Lung (tissue), 12 donors: ENCODE measurements around the gene POU6F2. TPM values are rescaled to one million over a fixed set of nuclear protein-coding genes. Genes with fewer than 3 reads are reported as not detected.

Experiments
- ATAC-seq: fragments of 200-7000 bp; cut with Tn5 transposase; one replicate; pipeline ENCODE4 v1.9.1; 2020; ENCODE audit warnings: moderate number of reproducible peaks; ENCODE audit not compliant: insufficient read depth, low FRiP score
- DNase-seq, 3 donors: peaks; one replicate each; pipeline ENCODE4 v3.0.0-alpha.2; 2013 to 2017
- H3K27ac ChIP-seq, 2 donors: one replicate each; pipeline ENCODE4 v1.5.1; 2013; ENCODE audit warnings: mild to moderate bottlenecking in 2 of 2, moderate library complexity in 2 of 2, control low read depth in 1 of 2, inconsistent platforms in 1 of 2, low read depth in 1 of 2, low read length in 1 of 2
- H3K27me3 ChIP-seq, 3 donors: one replicate each; pipeline ENCODE4 v1.5.1; 2013; ENCODE audit warnings: low read length in 2 of 3; ENCODE audit not compliant: control insufficient read depth in 3 of 3, insufficient read depth in 3 of 3
- H3K36me3 ChIP-seq, 4 donors: one replicate each; pipeline ENCODE4 v1.5.1; 2013; ENCODE audit warnings: low read length in 4 of 4, mild to moderate bottlenecking in 1 of 4, moderate library complexity in 1 of 4; ENCODE audit not compliant: control insufficient read depth in 4 of 4, insufficient read depth in 4 of 4
- H3K4me1 ChIP-seq, 5 donors: one replicate each; pipeline ENCODE4 v1.5.1; 2013; ENCODE audit warnings: low read length in 5 of 5, mild to moderate bottlenecking in 2 of 5, moderate library complexity in 1 of 5; ENCODE audit not compliant: control insufficient read depth in 5 of 5, insufficient read depth in 5 of 5
- H3K4me3 ChIP-seq: one replicate; pipeline ENCODE4 v1.5.1; 2013; ENCODE audit warnings: mild to moderate bottlenecking, control low read depth, moderate library complexity
- H3K9ac ChIP-seq, 2 donors: one replicate each; pipeline ENCODE4 v1.5.1; 2013; ENCODE audit warnings: low read length in 2 of 2, control low read depth in 1 of 2; ENCODE audit not compliant: insufficient read depth in 1 of 2
- H3K9me3 ChIP-seq, 4 donors: one replicate each; pipeline ENCODE4 v1.5.1; 2013; ENCODE audit warnings: low read length in 3 of 4, mild to moderate bottlenecking in 1 of 4, moderate library complexity in 1 of 4; ENCODE audit not compliant: control insufficient read depth in 4 of 4, insufficient read depth in 3 of 4
- CTCF ChIP-seq: IDR thresholded peaks from 2 replicates; pipeline ENCODE4 v1.5.1; 2012; ENCODE audit warnings: mild to moderate bottlenecking; ENCODE audit errors: control extremely low read depth, extremely low read depth
- WGBS, 2 donors: extraction: QIAGEN DNeasy Blood & Tissue Kit; methylation state at CpG; one replicate each; pipeline ENCODE4 v1.1.7; 2013; 5-methylcytosine and 5-hydroxymethylcytosine counted together
- polyA plus RNA-seq, 2 donors: library from polyadenylated mRNA; stranded (reverse); fragments of 200-250 nt; gene quantifications; one replicate each; pipeline ENCODE4 v1.2.1, GENCODE V29; 2013
- total RNA-seq, 2 donors: library from RNA; depleted of rRNA in 1 of 2; stranded (reverse); fragments of >200 nt in 1 of 2; gene quantifications; one replicate each; pipeline ENCODE4 v1.2.1, GENCODE V29; 2014 to 2021
- donor health status: control.
- donor health status: control.
- donor health status: Bipolar disorder and iron deficiency.
- donor health status: healthy.
- donor health status: DM: yes; HTN: yes; CAD: no.

Gene POU6F2
- total and polyA plus RNA-seq, 4 donors = 0.08 to 0.18 TPM; not detected in 2

- Histone ChIP-seq H3K27ac (no peak overlapping the region), H3K9ac (no peak overlapping the region), H3K27me3 (no peaks in the 10 kb centered on the region), H3K4me3 (no peak overlapping the region), H3K4me1 (no peaks in the 10 kb centered on the region), H3K9me3 (peaks cover 0 to 3% (median 0%) of the 10 kb centered on the region in 4 donors), H3K36me3 (no peaks in the 10 kb centered on the region)
- no peak for TF ChIP-seq CTCF
- 51 to 61% methylated on average over 2 of the region's 2 CpGs for WGBS, 2 donors
- DNase-seq (no peak), ATAC-seq (no peak)
Measured at GRCh38 chr7:39212876-39213275, 235.2 kb downstream of the POU6F2 start.

- no peak for DNase-seq
- no peak for TF ChIP-seq CTCF
- no peak for ATAC-seq
- Histone ChIP-seq H3K9me3 (peaks cover 0 to 2% (median under 1%) of the 10 kb centered on the region in 4 donors), H3K9ac (no peak overlapping the region), H3K27ac (no peak overlapping the region), H3K4me1 (no peaks in the 10 kb centered on the region), H3K4me3 (no peak overlapping the region), H3K27me3 (no peaks in the 10 kb centered on the region), H3K36me3 (no peaks in the 10 kb centered on the region)
- WGBS, 2 donors = 88 to 90% methylated on average over 3 of the region's 3 CpGs
Measured at GRCh38 chr7:39217783-39218182, 240.1 kb downstream of the POU6F2 start.

GRCh38 chr7:39219869-39220268 lies 242.2 kb downstream of the POU6F2 start:
- Histone ChIP-seq H3K9ac (no peak overlapping the region), H3K36me3 (no peaks in the 10 kb centered on the region), H3K4me1 (no peaks in the 10 kb centered on the region), H3K4me3 (no peak overlapping the region), H3K27me3 (no peaks in the 10 kb centered on the region), H3K9me3 (peaks cover 0 to 2% (median under 1%) of the 10 kb centered on the region in 4 donors), H3K27ac (no peak overlapping the region)
- 83 to 94% methylated on average over 4 of the region's 4 CpGs for WGBS, 2 donors
- DNase-seq (no peak), ATAC-seq (no peak)
- no peak for TF ChIP-seq CTCF

- TF ChIP-seq CTCF = no peak
- no peak for ATAC-seq
- H3K4me3 ChIP-seq = no peak overlapping the region
- H3K27ac ChIP-seq = no peak overlapping the region
- no peaks in the 10 kb centered on the region for H3K36me3 ChIP-seq
- H3K9ac ChIP-seq = no peak overlapping the region
- no peaks in the 10 kb centered on the region for H3K27me3 ChIP-seq
- 72 to 76% methylated on average over 1 of the region's 1 CpG for WGBS, 2 donors
- peaks cover 0 to 2% (median 0%) of the 10 kb centered on the region in 4 donors for H3K9me3 ChIP-seq
- H3K4me1 ChIP-seq = no peaks in the 10 kb centered on the region
- DNase-seq = no peak
Measured at GRCh38 chr7:39221901-39222300, 244.2 kb downstream of the POU6F2 start.
